Stimulated activated CD8-positive, alpha-beta memory T cell treated with anti-CD3 and anti-CD28 coated beads, Interleukin-4, amount 100 ng/mL, for 4 hours (primary cell): Measurements from ENCODE around the gene NUAK1.

ENCODE experiments used
- DNase-seq, 2 donors: peaks; one replicate each; pipeline ENCODE4 v3.0.0-alpha.2; 2020; ENCODE audit warnings: low read depth in 2 of 2, low spot score in 1 of 2

Gene NUAK1

GRCh38 chr12:106138633-106139421, at the start of gene NUAK1:
TSS of gene NUAK1 (minus strand) at chr12:106138954. CDS start at chr12:106138653, 301 bp downstream.
- no peak for DNase-seq

- DNase-seq = no peak
Observed at GRCh38 chr12:106188256-106188655, 49.5 kb upstream of the NUAK1 start.

- no peak for DNase-seq
Observed at GRCh38 chr12:106187842-106188241, 49.1 kb upstream of the NUAK1 start.

GRCh38 chr12:106187155-106187789, 48.5 kb upstream of the NUAK1 start:
- DNase-seq = no peak

GRCh38 chr12:106183735-106184134, 45.0 kb upstream of the NUAK1 start:
- no peak for DNase-seq

GRCh38 chr12:106181401-106182114, 42.8 kb upstream of the NUAK1 start:
- DNase-seq = no peak

- DNase-seq = no peak
Observed at GRCh38 chr12:106179086-106179485, 40.3 kb upstream of the NUAK1 start.

- no peak for DNase-seq
Observed at GRCh38 chr12:106178562-106178961, 39.8 kb upstream of the NUAK1 start.

- no peak for DNase-seq
Observed at GRCh38 chr12:106176560-106176959, 37.8 kb upstream of the NUAK1 start.

- DNase-seq = no peak
Observed at GRCh38 chr12:106174876-106175275, 36.1 kb upstream of the NUAK1 start.

GRCh38 chr12:106173442-106173841, 34.7 kb upstream of the NUAK1 start:
- DNase-seq = no peak

- no peak for DNase-seq
Observed at GRCh38 chr12:106171117-106171750, 32.5 kb upstream of the NUAK1 start.

GRCh38 chr12:106170285-106170684, 31.5 kb upstream of the NUAK1 start:
- DNase-seq = no peak

GRCh38 chr12:106163712-106164111, 25.0 kb upstream of the NUAK1 start:
- no peak for DNase-seq

- no peak for DNase-seq
Observed at GRCh38 chr12:106161491-106161890, 22.7 kb upstream of the NUAK1 start.

GRCh38 chr12:106160915-106161314, 22.2 kb upstream of the NUAK1 start:
- no peak for DNase-seq

- no peak for DNase-seq
Observed at GRCh38 chr12:106157802-106158201, 19.0 kb upstream of the NUAK1 start.

- DNase-seq = no peak
Observed at GRCh38 chr12:106154751-106155273, 16.1 kb upstream of the NUAK1 start.

- DNase-seq = no peak
Observed at GRCh38 chr12:106152334-106152733, 13.6 kb upstream of the NUAK1 start.

GRCh38 chr12:106150555-106150954, 11.8 kb upstream of the NUAK1 start:
- DNase-seq = no peak

GRCh38 chr12:106149096-106149784, 10.5 kb upstream of the NUAK1 start:
- DNase-seq = no peak
